Measurements from ENCODE around the gene RNF44.

The RNF44 gene

DNA sequence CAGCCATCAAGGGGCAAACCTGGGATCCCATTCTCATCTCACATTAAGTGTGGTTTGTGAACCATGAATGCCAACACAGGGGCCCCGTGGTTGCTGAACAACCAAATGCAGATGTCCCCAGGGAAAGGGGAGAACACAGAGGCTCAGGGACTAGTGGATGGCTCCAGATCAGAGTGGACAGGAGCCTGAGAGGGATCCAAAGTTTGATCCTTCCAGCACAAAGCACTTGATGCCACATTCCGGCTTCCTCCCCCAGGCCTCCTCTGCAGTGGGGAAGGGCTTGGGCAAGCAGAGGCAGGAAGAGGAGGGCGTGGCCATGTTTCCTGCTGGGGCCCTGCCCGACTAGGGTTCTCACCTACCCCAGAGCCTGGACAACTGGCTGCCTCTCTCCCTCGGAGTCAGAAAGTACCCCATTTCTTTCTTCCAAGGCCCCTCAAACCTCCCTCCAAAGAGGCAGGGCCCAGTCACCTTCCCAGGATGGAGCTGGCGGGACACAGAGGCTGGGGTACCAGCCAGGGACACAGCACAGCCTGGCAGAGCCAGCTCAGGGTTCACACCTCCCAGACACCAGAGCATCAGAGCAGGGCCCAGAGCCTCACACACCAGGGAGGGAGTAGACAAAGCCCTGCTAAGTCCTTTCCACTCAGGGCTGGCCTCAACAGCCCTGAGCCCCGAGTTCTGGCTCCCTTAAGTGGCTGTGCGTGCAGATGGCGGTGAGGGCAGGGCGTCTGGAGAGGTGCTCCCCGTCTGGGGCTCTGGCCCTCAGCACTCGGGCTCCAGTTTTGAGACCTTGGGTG is 4.3 kb upstream of the RNF44 start:
- Histone ChIP-seq H3K4me2 (ENCODE audit: low read depth, low read length, poor library complexity, severe bottlenecking) (no peak overlapping the region), H3K4me3 (ENCODE audit: insufficient read depth, low read length, poor library complexity, severe bottlenecking) (no peak overlapping the region), H3K9me2 (replicated peaks; ENCODE audit: insufficient read depth, low read length) (no peaks in the 10 kb centered on the region), H3K79me2 (ENCODE audit: insufficient read depth, low read length) (no peaks in the 10 kb centered on the region; the same call in 1 of the 2 replicates), H3K27me3 (ENCODE audit: low read length) (no peaks in the 10 kb centered on the region), H3F3A (ENCODE audit: insufficient read depth) (peaks cover 11% of the 10 kb centered on the region), H3K27ac (ENCODE audit: low read depth, low read length) (no peak overlapping the region), H3K9me3 (ENCODE audit: insufficient read depth, low read length) (no peaks in the 10 kb centered on the region), H3K9ac (ENCODE audit: low read length) (no peak overlapping the region), H3K36me3 (ENCODE audit: low read length) (no peaks in the 10 kb centered on the region), H4K20me1 (ENCODE audit: low read depth, low read length) (no peaks in the 10 kb centered on the region), H2AFZ (ENCODE audit: low read depth, low read length, severe bottlenecking) (no peak overlapping the region)
- TF ChIP-seq, protein P1, sequence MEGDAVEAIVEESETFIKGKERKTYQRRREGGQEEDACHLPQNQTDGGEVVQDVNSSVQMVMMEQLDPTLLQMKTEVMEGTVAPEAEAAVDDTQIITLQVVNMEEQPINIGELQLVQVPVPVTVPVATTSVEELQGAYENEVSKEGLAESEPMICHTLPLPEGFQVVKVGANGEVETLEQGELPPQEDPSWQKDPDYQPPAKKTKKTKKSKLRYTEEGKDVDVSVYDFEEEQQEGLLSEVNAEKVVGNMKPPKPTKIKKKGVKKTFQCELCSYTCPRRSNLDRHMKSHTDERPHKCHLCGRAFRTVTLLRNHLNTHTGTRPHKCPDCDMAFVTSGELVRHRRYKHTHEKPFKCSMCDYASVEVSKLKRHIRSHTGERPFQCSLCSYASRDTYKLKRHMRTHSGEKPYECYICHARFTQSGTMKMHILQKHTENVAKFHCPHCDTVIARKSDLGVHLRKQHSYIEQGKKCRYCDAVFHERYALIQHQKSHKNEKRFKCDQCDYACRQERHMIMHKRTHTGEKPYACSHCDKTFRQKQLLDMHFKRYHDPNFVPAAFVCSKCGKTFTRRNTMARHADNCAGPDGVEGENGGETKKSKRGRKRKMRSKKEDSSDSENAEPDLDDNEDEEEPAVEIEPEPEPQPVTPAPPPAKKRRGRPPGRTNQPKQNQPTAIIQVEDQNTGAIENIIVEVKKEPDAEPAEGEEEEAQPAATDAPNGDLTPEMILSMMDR (IDR thresholded peaks at IDR 0.05; ENCODE audit: insufficient read depth, low read length, poor library complexity, severe bottlenecking): no peak
- TF ChIP-seq EZH2phosphoT487 (conservative IDR thresholded peaks at IDR 0.05; ENCODE audit: low read length): no peak

DNA sequence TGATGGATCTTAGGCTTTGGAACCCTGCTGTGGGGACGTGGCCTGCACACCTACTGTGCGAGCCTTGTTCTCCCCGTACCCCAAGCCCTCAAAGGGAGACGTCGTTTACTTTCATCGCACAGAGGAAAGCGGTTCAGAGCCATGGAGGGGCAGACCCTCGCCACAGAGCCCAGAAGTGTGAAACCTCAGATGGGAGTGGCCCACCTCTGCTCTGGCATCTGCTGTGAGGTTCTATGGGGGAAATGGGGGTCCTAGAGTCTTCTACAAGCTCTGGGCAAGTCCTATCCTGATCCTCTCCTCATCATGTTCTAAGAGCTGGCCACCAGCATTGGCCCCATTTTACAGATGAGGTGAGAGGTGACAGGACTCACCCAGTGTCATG is 3.7 kb upstream of the RNF44 start:
- Histone ChIP-seq H3K79me2 (ENCODE audit: insufficient read depth, low read length) (peaks cover 5% of the 10 kb centered on the region), H4K20me1 (ENCODE audit: low read depth, low read length) (no peaks in the 10 kb centered on the region), H3K9ac (ENCODE audit: low read length) (no peak overlapping the region), H3F3A (ENCODE audit: insufficient read depth) (peaks cover 11% of the 10 kb centered on the region), H2AFZ (ENCODE audit: low read depth, low read length, severe bottlenecking) (no peak overlapping the region), H3K27me3 (ENCODE audit: low read length) (no peaks in the 10 kb centered on the region), H3K4me2 (ENCODE audit: low read depth, low read length, poor library complexity, severe bottlenecking) (no peak overlapping the region), H3K4me3 (ENCODE audit: insufficient read depth, low read length, poor library complexity, severe bottlenecking) (no peak overlapping the region), H3K9me2 (replicated peaks; ENCODE audit: insufficient read depth, low read length) (no peaks in the 10 kb centered on the region), H3K36me3 (ENCODE audit: low read length) (no peaks in the 10 kb centered on the region), H3K9me3 (ENCODE audit: insufficient read depth, low read length) (no peaks in the 10 kb centered on the region), H3K27ac (ENCODE audit: low read depth, low read length) (no peak overlapping the region)
- TF ChIP-seq, protein P1 (IDR thresholded peaks at IDR 0.05; ENCODE audit: insufficient read depth, low read length, poor library complexity, severe bottlenecking): no peak
- TF ChIP-seq EZH2phosphoT487 (conservative IDR thresholded peaks at IDR 0.05; ENCODE audit: low read length): no peak

DNA sequence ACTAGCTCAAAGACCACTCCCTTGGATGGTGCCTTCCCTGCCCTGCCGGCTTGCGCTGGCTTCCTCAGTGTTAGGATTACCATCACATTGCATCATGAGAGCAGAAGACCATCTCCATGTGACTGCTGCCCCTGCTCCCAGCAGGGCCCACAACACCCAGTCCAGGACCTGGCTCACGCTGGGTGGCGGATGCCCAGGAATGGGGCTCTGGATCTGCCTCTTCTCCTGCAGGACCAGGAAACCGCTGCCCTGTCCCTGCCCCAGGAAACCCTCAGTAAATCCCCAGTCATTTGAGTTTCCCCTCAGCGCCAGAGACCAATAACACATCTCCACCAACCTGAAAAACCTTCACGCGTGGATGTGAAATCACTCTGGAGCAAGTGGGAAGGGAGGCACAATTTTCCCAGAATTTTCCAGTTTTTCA is 3.3 kb upstream of the RNF44 start:
- Histone ChIP-seq H3K27ac (ENCODE audit: low read depth, low read length) (no peak overlapping the region), H3K9ac (ENCODE audit: low read length) (no peak overlapping the region), H4K20me1 (ENCODE audit: low read depth, low read length) (no peaks in the 10 kb centered on the region), H3K27me3 (ENCODE audit: low read length) (no peaks in the 10 kb centered on the region), H3F3A (ENCODE audit: insufficient read depth) (peaks cover 16% of the 10 kb centered on the region), H2AFZ (ENCODE audit: low read depth, low read length, severe bottlenecking) (no peak overlapping the region), H3K4me3 (ENCODE audit: insufficient read depth, low read length, poor library complexity, severe bottlenecking) (no peak overlapping the region), H3K4me2 (ENCODE audit: low read depth, low read length, poor library complexity, severe bottlenecking) (no peak overlapping the region), H3K36me3 (ENCODE audit: low read length) (no peaks in the 10 kb centered on the region), H3K9me3 (ENCODE audit: insufficient read depth, low read length) (no peaks in the 10 kb centered on the region), H3K79me2 (ENCODE audit: insufficient read depth, low read length) (peaks cover 10% of the 10 kb centered on the region), H3K9me2 (replicated peaks; ENCODE audit: insufficient read depth, low read length) (no peaks in the 10 kb centered on the region)
- TF ChIP-seq, protein P1 (IDR thresholded peaks at IDR 0.05; ENCODE audit: insufficient read depth, low read length, poor library complexity, severe bottlenecking): no peak
- no peak for TF ChIP-seq EZH2phosphoT487 (conservative IDR thresholded peaks at IDR 0.05; ENCODE audit: low read length)

Measured in SU-DHL-6 (cell line).